ENCODE data around the gene NRG3. TPM values are rescaled to one million over a fixed set of nuclear protein-coding genes. Genes with fewer than 3 reads are reported as not detected.
A peak's percentile ranks its signal among the peaks of the same experiment; 100 is the strongest.

Gene NRG3
- total and polyA plus RNA-seq, 11 donors = 0.11 to 0.41 (median 0.27) TPM; not detected in 7

DNA sequence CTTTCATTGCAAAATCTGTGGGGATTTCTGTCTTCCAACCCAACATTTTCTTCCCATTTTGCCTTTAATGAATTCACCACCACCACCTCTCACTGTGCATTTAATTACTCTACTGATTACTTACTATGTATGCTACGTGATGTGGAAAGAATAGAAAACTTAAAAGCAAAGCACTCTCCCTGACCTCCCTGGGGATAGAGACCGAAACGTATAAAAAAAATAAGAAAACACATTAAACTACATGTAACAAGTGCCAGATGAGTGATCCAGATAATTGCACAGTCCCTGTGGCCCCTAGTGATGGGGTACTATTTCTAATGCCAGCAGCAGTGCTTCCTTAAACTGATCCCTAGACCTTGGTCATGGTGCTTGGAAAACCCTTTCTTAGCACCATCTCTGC lies 478.4 kb downstream of the NRG3 start:
- WGBS, 4 donors = 85 to 91% (median 88%) methylated on average over 3 of the region's 3 CpGs
- Histone ChIP-seq H3K9me3 (no peaks in the 10 kb centered on the region), H3K4me1 (peaks cover 0 to under 1% (median 0%) of the 10 kb centered on the region in 12 donors), H3K27me3 (no peaks in the 10 kb centered on the region), H3K27ac (no peak overlapping the region), H3K36me3 (no peaks in the 10 kb centered on the region), H3K4me3 (no peak overlapping the region)
- DNase-seq (no peak), ATAC-seq (no peak)
- no peak for TF ChIP-seq POLR2A (IDR thresholded peaks at IDR 0.05)
- TF ChIP-seq, protein P1, sequence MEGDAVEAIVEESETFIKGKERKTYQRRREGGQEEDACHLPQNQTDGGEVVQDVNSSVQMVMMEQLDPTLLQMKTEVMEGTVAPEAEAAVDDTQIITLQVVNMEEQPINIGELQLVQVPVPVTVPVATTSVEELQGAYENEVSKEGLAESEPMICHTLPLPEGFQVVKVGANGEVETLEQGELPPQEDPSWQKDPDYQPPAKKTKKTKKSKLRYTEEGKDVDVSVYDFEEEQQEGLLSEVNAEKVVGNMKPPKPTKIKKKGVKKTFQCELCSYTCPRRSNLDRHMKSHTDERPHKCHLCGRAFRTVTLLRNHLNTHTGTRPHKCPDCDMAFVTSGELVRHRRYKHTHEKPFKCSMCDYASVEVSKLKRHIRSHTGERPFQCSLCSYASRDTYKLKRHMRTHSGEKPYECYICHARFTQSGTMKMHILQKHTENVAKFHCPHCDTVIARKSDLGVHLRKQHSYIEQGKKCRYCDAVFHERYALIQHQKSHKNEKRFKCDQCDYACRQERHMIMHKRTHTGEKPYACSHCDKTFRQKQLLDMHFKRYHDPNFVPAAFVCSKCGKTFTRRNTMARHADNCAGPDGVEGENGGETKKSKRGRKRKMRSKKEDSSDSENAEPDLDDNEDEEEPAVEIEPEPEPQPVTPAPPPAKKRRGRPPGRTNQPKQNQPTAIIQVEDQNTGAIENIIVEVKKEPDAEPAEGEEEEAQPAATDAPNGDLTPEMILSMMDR (IDR thresholded peaks at IDR 0.05) = no peak
- intact Hi-C loops (cut with DNase I) = no loop called here

DNA sequence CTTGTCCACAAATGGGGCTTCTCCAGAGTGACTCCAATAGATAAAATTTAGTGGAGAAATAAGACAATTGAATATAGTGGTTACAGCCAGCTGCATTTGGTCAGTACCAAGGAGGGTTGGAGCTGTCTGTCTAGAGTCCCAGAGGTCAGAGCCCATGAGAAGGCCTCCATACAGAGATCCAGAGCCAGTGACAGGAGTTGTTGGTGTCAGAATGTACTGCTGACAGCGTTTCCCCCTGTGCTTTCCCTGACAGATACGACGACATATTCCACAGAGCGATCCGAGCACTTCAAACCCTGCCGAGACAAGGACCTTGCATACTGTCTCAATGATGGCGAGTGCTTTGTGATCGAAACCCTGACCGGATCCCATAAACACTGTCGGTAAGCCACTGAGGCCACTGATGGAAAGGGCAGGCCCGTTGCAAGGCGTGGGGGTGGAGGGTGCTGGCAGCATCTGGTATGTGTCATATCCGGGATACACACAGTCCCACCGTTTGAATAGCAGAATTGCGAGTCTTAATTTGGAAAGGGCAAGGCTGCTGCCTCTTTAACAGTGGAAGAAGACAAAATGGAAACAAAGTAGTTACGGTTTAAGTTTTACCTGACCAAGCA lies 483.6 kb downstream of the NRG3 start:
- no peaks in the 10 kb centered on the region for H3K9me3 ChIP-seq
- DNase-seq = peak; percentile 21 to 68 (median 55)
- TF ChIP-seq POLR2A (IDR thresholded peaks at IDR 0.05) = no peak
- TF ChIP-seq, protein P1 (IDR thresholded peaks at IDR 0.05) = no peak
- peak; percentile 86 to 98 (median 96) for ATAC-seq
- H3K27ac ChIP-seq = peak overlapping the region in 2 of 12 donors; percentile 13 to 44
- 18 to 34% (median 27%) methylated on average over 16 of the region's 16 CpGs for WGBS, 4 donors
- H3K36me3 ChIP-seq = no peaks in the 10 kb centered on the region
- H3K4me3 ChIP-seq = peak overlapping the region in 7 of 12 donors; percentile 15 to 33 (median 22)
- H3K4me1 ChIP-seq = peaks cover 0 to 13% (median 0%) of the 10 kb centered on the region in 12 donors
- intact Hi-C loops (cut with DNase I) = no loop called here
- no peaks in the 10 kb centered on the region for H3K27me3 ChIP-seq

DNA sequence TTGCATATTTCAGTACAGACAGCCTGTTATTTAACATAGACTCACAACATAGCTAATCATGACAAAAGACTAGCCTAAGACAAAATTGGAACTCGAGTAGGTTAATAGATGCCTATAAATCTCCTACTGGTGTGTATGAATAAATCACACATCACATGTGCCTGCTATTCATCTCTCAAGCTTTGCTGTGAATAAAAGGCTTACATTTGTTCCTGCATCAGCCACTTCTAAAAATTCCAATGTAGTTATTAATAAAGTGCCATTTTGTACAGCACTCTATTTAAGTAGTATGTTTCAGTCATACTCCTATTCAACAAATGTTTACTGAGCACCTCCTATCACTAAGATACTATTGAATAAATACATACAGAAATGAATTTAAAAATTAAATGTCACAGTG lies 486.3 kb downstream of the NRG3 start:
- Histone ChIP-seq H3K27me3 (no peaks in the 10 kb centered on the region), H3K4me1 (peaks cover 0 to 13% (median 0%) of the 10 kb centered on the region in 12 donors), H3K36me3 (no peaks in the 10 kb centered on the region), H3K9me3 (no peaks in the 10 kb centered on the region), H3K27ac (no peak overlapping the region), H3K4me3 (no peak overlapping the region)
- no peak for TF ChIP-seq POLR2A (IDR thresholded peaks at IDR 0.05)
- TF ChIP-seq, protein P1 (IDR thresholded peaks at IDR 0.05) = no peak
- no peak for DNase-seq
- intact Hi-C loops (cut with DNase I) = no loop called here
- WGBS, 4 donors = 64 to 75% (median 72%) methylated on average over 1 of the region's 1 CpG
- ATAC-seq = no peak

DNA sequence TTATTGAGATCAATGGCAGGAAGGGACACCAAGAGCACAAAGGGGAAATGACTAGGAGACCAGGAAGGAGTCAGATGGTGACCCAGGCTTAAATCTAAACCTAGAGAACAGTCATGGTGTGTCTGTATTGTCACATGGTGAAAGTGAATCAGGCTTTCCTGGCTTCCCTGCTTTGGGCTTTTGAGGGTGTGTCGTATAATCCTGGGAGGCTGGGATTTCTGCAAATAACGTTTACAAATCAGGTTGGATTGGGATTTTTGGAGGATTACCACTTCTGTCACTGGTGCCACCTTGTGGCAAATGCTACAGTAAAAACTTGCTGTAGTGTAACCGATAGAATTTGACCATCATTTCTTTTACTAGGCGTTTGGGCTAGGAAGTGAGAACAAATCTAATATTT lies 502.6 kb downstream of the NRG3 start:
- Histone ChIP-seq H3K36me3 (no peaks in the 10 kb centered on the region), H3K27ac (no peak overlapping the region), H3K4me1 (peaks cover 0 to 5% (median 0%) of the 10 kb centered on the region in 12 donors), H3K4me3 (no peak overlapping the region), H3K27me3 (no peaks in the 10 kb centered on the region), H3K9me3 (no peaks in the 10 kb centered on the region)
- no peak for DNase-seq
- ATAC-seq = peak in 2 of 4 donors; percentile 5 to 51
- TF ChIP-seq, protein P1 (IDR thresholded peaks at IDR 0.05) = peak in 6 of 12 donors; percentile 9 to 46 (median 40)
- TF ChIP-seq POLR2A (IDR thresholded peaks at IDR 0.05) = no peak
- intact Hi-C loops (cut with DNase I) = no loop called here
- WGBS, 4 donors = 38 to 52% (median 42%) methylated on average over 4 of the region's 4 CpGs
